Right forelimb (tissue), 1 donor: ENCODE data around the gene FXN.
"Not testable (repeated sequence)": the region's sequence is repeated elsewhere in the genome, so short reads cannot be mapped to it uniquely, and the experiment has no call there.

Experiments used
- DNase-seq: peaks from one replicate; pipeline ENCODE4 v3.0.0-alpha.2; 2018

Gene FXN

DNA sequence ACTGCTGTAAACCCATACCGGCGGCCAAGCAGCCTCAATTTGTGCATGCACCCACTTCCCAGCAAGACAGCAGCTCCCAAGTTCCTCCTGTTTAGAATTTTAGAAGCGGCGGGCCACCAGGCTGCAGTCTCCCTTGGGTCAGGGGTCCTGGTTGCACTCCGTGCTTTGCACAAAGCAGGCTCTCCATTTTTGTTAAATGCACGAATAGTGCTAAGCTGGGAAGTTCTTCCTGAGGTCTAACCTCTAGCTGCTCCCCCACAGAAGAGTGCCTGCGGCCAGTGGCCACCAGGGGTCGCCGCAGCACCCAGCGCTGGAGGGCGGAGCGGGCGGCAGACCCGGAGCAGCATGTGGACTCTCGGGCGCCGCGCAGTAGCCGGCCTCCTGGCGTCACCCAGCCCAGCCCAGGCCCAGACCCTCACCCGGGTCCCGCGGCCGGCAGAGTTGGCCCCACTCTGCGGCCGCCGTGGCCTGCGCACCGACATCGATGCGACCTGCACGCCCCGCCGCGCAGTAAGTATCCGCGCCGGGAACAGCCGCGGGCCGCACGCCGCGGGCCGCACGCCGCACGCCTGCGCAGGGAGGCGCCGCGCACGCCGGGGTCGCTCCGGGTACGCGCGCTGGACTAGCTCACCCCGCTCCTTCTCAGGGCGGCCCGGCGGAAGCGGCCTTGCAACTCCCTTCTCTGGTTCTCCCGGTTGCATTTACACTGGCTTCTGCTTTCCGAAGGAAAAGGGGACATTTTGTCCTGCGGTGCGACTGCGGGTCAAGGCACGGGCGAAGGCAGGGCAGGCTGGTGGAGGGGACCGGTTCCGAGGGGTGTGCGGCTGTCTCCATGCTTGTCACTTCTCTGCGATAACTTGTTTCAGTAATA is at the start of gene FXN:
FXN (plus strand) TSS at position 315 of the 871 bp plus-strand sequence; CDS start at position 346, 31 bp downstream.
- peak; percentile 92 for DNase-seq

DNA sequence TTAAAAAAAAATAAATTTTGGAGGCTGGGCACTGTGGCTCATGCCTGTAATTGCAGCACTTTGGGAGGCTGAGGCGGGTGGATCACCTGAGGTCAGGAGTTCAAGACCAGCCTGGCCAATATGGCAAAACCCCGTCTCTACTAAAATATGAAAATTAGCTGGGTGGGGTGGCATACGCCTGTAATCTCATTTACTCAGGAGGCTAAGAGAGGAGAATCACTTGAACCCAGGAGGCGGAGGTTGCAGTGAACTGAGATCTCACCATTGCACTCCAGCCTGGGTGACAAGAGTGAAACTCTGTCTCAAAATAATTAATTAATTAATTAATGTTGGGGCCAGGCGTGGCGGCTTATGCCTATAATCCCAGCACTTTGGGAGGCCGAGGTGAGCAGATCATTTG is 48.6 kb upstream of the FXN start:
- DNase-seq: not testable (repeated sequence)

DNA sequence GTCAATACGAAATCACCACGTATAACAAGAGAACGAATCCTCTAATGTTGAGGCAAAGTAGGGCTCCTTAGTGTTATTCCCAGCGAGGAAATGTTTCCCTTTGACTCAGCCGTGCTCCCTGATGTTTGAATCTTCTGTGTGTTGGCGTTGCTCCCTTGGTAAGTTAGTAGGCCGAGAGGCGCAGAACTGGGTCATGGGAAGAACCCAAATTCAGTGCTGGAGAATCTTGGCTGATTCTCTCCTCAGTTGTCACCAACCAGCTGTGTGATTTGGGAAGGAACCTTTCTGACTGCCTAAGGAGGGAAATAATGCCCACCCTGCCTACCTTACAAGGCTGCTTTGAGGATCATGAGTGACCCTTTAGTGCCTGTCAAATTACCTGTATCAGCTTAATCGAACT is 44.1 kb upstream of the FXN start:
- no peak for DNase-seq

DNA sequence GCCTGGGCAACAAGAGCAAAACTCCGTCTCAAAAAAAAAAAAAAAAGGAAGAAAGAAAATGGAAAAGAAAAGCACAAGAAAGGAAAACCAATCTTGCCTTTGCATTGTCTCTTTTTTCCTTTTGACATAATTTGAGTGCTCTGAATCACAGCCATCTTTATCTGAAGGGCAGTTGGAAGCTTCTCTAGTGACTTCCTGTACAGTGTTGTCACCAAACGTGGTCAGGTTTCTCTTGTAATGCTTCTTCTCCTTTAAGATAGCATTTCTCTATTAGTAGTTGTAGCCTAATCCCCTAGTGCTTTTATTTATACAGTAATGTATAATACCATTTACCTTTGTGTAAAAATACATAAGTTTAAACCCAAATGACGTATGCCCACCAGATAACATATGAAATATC is 39.8 kb upstream of the FXN start:
- DNase-seq: no peak

DNA sequence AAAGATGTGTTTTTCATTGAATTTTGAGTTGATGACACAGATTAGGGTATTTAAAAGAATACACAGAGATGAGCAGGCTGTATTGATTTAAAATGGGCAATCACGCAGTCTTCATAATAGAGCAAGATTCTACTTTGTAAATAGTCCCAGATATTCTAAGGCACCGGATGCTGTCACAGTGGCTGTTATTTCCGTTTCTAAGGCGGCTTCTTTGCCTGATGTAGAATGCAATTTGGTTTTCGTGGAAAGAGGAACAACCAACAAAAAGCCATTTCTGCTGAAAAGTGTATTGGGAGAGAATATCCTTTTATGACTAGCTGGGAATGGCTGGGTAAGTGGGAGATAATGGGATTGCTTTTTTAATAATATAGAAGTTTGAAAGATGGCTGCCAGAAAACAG is 39.1 kb upstream of the FXN start:
- no peak for DNase-seq

DNA sequence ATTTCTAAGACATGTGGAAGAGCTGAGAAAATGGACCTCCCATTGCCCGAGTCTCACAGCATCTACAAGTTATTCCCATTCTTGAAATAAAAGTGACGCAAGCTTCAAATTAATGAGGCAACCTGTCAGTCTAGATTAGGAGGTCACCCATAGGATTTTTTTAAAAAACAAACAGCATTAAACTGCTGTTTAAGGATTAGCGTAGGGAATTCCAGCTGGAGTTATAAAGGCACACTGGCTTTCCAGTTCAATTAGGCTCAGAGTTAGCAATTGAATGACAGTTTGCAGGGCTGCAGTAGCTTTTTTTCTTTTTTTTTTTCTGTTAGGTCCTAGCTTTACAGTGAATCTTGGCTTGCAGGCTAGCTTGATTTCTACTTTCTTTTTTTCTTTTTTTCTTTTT is 37.9 kb upstream of the FXN start:
- DNase-seq: no peak

DNA sequence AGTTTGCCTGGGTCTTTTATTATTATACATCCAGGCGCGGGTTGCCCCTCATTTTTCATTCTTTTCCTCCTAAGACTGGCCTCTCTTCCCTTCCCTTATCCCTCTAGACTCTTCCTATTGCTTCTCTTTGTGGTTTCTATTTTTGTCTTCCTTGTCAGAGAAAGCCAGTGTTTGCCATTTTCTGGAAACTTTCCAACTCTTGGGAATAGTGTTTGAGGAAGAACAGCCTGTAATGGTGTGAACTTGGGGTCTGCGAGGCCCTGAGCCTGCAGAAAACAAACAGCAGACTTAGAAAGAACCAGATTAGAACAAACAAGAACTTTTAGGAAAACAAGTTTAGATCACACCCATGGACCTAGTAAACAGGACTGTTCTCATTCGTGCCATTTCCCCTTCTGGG is 37.2 kb upstream of the FXN start:
- DNase-seq: no peak

DNA sequence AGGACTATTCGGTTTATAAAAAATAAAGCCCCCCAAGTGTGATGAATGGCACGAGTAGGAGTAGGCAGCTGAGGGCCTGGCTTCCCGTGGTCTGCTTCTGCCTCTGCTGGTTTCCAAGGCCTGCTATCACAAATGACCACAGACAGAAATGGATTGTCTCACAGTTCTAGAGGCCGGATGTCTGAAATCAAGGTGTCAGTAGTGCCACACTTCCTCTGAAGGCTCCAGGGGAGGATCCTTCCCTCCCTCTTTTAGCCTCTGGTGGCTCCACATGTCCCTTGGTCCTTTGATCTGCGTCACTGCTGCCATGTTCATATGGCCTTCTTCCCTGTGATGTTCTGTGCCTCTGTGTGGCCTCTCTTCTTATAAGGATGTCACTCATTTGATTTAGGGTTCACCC is 36.7 kb upstream of the FXN start:
- DNase-seq: no peak

DNA sequence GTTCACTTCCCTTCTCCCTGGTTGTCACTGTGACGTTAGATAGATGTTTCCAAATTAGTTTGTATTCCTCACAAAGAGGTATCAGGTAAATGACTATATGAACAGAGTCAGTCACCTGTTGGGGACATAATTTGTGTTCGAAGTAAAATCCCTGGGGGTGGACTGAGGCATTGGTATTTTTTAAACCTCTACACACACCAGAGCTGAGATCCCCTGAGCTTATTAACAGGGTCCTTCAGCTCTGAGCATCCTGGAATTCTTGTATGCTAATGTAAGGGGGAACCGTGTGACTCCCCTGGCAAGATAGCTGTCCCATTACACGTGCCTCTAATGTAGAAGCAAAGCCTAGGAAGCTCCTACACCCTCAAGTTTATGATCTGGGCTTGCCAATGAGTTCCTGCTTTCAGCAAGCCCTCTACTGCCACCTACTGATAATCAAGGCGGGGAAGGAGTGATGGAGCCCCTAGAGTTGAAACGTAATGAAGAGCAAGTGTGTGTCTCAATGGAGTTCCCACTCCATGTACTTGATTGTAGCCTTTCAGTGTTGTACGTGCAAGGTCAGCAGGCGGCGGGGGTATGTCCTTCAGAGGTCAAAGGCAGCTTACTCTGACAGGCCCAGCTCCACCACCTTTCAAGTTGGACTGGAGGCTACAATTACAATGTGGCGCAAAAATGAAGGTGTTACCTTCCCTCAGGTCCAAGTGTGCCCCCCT is 36.0 kb upstream of the FXN start:
- DNase-seq: peak; percentile 70

DNA sequence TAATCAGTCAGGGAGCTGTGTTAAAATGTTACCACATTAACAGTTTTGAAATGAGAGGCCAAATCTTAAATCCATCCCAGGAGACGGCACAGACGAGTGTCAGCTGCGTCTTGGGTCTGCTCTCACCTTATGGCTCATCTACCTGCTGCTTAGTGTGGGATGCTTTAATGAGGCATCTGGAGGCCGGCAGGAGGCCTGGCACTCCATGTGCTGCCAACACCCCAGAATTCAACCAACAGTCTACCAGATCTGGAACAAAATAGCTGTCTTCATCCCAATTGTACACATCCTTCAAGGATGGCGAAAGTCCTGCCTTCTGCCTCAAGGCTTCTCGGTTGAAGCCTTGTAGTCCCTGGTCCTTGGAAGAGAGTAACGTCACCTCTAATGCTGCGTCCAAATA is 33.6 kb upstream of the FXN start:
- no peak for DNase-seq

DNA sequence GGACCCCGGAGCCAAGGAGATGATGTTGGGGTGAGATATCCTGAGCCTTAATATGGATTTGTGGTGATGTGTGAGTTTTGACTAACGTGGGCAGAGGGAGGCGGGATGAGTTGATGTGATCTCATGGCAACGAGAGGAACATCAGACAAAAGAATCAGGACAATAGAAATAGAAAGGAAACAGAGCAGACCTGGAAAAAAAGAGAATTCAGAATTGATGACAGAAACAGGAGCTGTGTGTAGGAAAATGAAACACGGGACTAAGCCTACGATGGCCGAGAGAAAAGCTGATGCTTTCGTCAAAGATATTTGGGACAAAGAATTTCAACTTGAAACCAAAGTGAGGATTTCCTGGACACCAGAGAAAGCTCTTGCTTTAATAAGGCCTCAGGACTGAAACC is 32.5 kb upstream of the FXN start:
- DNase-seq: no peak

DNA sequence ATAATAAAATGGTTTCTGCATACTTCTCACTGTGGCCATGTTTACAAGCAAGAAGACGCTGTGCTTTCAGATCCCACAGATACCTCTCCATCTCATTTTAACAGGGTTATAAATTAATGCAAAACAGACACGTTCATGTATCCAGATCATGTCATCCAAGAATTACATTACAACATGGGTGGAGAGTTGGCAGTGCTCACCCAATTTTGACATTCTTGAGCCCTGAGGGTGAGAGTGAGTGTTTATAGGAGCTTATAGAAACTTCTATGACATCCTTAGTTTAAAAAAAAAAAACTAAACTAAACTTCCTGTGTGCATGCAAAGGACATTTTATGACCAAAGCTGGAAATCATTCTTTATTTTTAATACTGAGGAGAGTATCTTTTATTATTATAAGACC is 30.7 kb upstream of the FXN start:
- no peak for DNase-seq

DNA sequence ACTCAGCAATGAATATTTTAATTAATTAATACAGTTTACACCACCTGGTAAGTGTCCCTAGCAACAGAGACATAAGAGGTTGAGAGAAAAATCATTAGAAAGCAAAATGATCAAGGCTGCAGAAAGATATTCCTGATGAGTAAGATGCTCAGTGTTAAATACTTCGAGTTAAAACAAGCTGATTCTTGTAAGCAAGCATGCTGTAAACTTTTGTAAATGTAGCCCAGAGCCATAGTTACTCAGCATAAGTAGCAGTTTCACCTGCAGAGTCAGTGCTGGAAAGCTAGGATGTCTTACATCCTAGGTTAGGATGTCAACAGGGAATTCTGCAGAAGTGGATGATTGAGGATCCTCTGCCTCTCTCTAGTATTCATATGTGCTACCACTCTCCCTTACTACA is 25.8 kb upstream of the FXN start:
- DNase-seq: no peak

DNA sequence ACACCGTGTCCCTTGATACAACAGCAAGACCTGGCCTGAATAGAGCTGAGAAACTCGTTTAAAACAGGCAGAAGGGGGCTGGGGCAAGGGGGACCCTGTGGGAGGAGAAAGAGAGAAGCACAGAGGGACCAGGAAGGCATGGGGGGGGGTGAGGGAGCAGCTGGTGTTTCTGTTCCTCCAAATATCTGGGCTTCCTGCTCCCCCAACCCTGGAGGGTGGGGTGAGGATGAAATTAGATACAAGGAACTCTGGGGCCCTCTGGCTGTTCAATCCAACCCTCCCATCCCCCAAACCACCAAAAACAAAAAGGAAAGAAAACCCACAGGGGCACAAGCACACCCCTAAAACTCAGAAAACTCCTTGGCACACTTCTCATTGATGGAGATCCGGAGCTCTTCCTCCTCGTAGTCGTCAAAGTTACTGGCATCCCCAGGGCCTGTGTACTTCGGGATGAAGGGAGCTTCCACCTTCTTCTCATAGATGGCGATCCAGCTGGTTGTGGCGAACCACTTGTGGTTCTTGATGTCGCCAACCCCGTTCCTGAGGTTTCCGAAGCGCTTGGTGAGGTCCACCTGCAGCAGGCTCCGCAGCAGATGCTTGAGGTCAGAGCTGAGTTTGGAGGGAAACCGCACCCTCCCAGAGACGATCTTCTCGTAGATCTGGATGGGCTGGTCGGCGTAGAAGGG is 22.7 kb upstream of the FXN start:
- DNase-seq: no peak

DNA sequence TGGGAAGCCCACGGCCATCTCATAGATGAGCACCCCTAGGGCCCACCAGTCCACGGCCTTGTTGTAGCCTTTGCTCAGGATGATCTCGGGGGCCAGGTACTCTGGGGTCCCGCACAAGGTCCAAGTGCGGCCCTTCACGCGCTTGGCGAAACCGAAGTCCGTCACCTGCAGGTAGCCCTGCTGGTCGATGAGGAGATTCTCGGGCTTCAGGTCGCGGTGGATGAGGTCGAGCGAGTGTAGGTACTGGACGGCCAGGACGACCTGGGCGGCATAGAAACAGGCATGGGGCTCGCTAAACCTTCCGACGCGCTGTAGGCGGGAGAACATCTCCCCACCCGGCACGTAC is 22.2 kb upstream of the FXN start:
- DNase-seq: no peak

DNA sequence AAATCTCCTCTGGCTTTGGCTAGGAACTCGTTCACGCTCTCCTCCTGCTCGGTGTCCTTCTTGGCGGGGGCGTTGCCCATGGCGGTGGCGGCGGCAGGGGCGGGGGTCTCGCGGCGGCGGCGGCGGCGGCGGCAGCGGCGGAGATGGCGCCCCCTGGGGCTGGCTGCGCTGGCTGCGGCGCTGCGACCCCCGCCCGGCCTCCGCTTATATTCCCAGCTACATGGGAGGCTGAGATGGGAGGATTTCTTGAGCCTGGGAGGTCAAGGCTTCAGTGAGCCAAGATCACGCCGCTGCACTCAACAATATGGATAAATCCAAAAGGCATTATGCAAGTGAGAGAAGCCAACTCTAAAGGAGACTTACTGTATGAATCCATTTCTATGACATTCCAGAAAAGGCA is 21.5 kb upstream of the FXN start, which contains the start of gene PRKACG:
PRKACG (minus strand) TSS at position 101 of the 400 bp plus-strand sequence; CDS start at position 80, 21 bp downstream.
- no peak for DNase-seq

DNA sequence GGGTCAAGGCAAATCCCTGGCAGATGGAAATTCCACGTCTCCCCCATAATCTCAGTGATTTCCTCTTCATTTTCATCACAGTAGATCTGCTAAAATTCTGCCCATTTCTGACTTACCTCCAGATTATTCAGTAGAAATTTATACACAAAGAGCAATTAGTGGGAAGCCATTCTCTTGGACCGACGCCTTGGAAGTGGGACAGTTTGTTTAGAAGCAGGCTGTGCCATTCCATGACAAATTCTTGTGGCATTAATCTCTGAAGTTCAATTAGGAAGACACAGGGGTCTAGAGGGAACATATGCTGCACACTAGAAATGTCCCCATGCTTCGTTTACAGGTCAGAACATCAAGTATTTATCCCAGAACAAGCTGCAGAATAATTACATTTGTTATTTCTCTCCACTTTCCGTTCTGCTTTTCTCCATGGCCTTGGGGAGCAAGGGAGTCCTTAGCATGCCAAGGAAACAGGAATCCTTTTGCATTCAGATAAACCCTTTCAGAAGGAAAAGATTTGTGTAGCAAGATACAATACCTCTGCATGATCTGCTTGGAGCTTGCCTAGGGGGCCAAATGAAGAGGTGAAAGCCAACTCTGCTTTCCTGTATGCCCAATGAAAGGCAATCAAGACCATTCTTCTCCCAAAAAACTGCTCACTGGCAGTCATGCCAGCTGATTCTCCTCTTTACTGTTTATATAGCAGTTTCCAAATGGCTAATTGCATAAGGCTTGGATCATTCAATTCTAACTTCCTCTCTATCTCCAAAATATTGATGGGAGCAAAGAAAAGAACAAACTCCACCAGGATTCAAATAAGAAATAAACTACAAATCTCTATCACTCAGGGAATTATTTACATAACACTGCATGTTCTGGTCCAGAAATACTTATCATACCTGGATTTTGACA is 19.1 kb upstream of the FXN start:
- no peak for DNase-seq

DNA sequence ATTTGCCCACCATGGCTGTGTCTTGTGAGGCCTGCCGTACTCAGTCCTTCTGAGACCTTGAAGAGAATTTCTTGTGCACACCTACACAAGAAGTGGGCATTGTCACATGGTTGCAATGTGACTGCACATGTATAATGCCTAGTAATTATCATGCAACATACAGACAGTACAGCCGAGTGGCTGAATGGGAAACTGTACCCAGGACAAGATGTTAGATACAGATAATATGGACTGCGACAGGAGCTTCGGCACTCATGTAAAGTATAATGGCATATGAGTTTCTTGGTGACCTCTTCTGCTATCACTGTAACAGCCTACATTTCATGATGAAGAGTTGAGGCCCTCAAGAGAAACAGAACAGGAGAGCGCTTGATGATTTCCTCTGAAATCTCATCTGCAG is 16.8 kb upstream of the FXN start:
- DNase-seq: no peak

DNA sequence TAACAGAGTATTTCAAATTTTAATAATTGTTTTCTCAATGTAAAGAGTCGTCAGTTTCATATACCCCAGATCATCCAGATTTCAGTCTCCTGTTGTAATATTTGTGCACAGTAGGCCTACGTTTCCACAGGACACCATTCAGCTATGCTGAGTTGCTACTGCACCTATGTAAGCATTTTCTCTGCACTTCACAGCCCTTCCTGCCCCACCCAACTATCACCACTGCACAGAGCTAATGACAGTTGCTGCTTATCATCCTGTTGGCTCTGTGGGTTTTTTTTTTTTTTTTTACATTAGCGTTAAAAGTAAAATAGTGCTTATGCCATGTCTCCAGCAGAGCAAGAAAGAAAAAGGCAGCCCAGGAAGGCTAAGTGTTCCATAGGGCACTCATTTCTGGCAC is 15.7 kb upstream of the FXN start:
- no peak for DNase-seq

DNA sequence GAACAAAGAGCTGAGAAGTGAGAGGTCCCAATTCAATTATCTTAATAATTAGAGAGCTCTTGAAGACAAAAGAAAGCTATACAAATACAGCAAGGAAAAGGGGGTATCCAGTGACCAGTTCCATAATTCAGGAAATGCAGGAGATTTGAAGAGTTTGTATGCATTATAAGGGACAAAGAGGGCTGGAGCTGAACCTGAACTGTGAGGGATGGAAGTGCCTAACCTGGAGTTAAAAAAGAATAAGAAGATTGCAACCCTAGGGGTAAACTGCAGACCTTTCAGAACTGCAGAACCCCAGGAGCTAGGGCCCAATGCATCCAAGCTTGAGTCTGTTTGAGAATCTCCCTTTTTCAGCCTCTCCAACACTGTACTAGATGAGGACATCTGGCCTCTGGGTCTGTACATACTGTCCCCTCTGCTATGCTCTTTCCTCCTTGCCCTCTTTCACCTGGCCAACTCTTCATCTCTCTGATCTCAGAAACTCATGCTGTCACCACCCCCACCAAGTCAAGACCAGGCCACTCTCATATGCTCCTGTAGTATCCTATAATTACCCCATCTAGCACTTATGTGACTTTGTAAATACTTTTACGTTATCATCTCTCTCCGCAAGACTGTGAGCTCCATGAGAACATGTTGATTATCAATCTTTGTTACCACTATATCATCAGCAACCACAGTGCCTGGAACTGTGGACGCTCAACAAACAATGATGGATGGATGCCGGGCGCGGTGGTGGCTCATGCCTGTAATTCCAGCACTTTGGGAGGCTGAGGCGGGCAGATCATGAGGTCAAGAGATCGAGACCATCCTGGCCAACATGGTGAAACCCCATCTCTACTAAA is 15.0 kb upstream of the FXN start:
- no peak for DNase-seq

DNA sequence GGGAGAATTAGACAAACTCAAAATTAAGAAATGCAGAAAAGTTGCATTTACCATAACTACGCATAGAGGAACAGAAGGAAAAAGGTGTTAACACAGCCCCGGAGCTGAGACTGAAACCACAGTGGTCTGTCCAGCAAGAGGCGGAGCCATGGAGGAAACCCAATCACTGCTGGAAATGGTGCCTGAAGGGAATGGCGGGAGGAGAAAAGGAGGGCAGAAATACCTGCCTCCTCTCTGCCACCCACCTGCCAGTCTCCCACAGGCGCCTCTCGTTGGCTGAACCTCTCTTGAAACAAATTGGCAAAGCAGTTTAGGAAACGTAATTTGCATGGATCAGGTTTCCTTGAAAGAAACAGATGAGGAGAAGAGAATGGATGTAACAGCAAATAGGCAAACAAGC is 11.9 kb upstream of the FXN start:
- DNase-seq: no peak
